BLaER1 treated with 17β-estradiol and CSF1 and Interleukin-3, amounts not matched to agents 10 nM and 100 nM (cell line): ENCODE measurements around the gene TMEM74B.
A peak's percentile ranks its signal among the peaks of the same experiment; 100 is the strongest.

Source experiments
- H3K27ac ChIP-seq, 11 experiments: shearing (Covaris generic); formaldehyde crosslinking; 2 replicates each; pipeline ENCODE4 v1.8.1; 2022
- H3K27me3 ChIP-seq, 11 experiments: shearing (Covaris generic); formaldehyde crosslinking; 2 replicates each; pipeline ENCODE4 v1.8.1; 2022
- H3K36me3 ChIP-seq, 11 experiments: shearing (Covaris generic); formaldehyde crosslinking; 2 replicates each; pipeline ENCODE4 v1.8.1; 2022
- H3K4me1 ChIP-seq, 10 experiments: shearing (Covaris generic); formaldehyde crosslinking; 2 replicates each; pipeline ENCODE4 v1.8.1; 2022
- H3K4me2 ChIP-seq, 11 experiments: shearing (Covaris generic); formaldehyde crosslinking; 2 replicates each; pipeline ENCODE4 v1.8.1; 2022
- H3K4me3 ChIP-seq, 10 experiments: shearing (Covaris generic); formaldehyde crosslinking; 2 replicates each; pipeline ENCODE4 v1.8.1; 2022
- H3K9ac ChIP-seq, 11 experiments: shearing (Covaris generic); formaldehyde crosslinking; 2 replicates each; pipeline ENCODE4 v1.8.1; 2022
- H3K9me3 ChIP-seq, 11 experiments: shearing (Covaris generic); formaldehyde crosslinking; replicated peaks in 1 of 11; 2 replicates each; pipeline ENCODE4 v1.8.1; 2022
- H4K20me1 ChIP-seq, 11 experiments: shearing (Covaris generic); formaldehyde crosslinking; 2 replicates each; pipeline ENCODE4 v1.8.1; 2022
- Cebpa-rat ChIP-seq, 11 experiments: shearing (Covaris generic); IDR thresholded peaks; 2 replicates each; pipeline ENCODE4 v1.8.1; 2022

TMEM74B gene

DNA sequence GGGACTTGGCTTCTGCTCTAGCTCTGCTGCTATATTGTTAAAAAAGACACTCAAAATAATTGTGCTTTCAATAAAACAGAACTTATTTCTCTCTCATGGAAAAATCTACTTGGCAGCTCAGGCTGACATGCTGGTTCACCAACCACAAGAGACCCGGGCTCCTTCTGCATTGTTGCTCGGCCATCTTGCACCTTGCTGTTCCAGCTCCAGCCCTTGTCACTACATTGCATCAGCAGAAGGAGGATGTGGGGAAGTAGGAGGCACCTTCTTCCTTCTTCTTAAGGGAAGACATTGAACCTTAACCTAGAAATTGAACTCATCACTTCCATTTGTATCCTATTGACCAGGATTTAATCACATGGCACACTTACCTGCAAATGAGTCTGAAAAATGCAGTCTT, 11.9 kb upstream of the TMEM74B start:
- Histone ChIP-seq H3K4me3 (no peak overlapping the region), H3K36me3 (no peaks in the 10 kb centered on the region), H3K9me3 (no peaks in the 10 kb centered on the region; a peak in 1 of 22 replicates), H3K27ac (no peak overlapping the region), H4K20me1 (no peaks in the 10 kb centered on the region), H3K27me3 (no peaks in the 10 kb centered on the region), H3K4me1 (no peaks in the 10 kb centered on the region), H3K4me2 (no peak overlapping the region), H3K9ac (no peak overlapping the region)
- TF ChIP-seq Cebpa-rat (IDR thresholded peaks at IDR 0.05) = no peak

DNA sequence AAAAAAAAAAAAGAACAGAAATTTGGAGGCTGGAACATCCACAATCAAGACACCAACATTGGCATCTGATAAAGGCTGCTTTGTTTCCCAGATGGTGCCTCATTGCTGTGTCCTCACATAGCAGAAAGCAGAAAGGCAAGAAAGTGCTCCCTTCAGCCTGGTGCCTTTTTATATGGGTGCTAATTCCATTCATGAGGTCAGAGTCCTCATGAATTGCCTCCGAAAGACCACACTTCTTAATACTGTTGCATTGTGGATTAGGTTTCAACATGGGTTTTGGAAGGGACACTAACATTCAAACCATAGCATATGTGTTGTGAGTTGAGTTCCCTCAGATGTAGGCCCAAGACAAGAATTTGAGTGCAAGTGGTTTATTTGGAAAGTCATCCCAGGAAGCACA, 10.4 kb upstream of the TMEM74B start:
- H3K4me2 ChIP-seq = no peak overlapping the region
- peaks cover 0 to 2% (median 0%) of the 10 kb centered on the region in 10 experiments; a peak in 1 of 20 replicates for H3K4me1 ChIP-seq
- H3K36me3 ChIP-seq = no peaks in the 10 kb centered on the region
- H3K9me3 ChIP-seq = no peaks in the 10 kb centered on the region; a peak in 1 of 22 replicates
- H3K4me3 ChIP-seq = no peak overlapping the region
- H3K9ac ChIP-seq = no peak overlapping the region
- no peak overlapping the region for H3K27ac ChIP-seq
- H4K20me1 ChIP-seq = no peaks in the 10 kb centered on the region; a peak in 1 of 22 replicates
- no peak for TF ChIP-seq Cebpa-rat (IDR thresholded peaks at IDR 0.05)
- H3K27me3 ChIP-seq = no peaks in the 10 kb centered on the region

DNA sequence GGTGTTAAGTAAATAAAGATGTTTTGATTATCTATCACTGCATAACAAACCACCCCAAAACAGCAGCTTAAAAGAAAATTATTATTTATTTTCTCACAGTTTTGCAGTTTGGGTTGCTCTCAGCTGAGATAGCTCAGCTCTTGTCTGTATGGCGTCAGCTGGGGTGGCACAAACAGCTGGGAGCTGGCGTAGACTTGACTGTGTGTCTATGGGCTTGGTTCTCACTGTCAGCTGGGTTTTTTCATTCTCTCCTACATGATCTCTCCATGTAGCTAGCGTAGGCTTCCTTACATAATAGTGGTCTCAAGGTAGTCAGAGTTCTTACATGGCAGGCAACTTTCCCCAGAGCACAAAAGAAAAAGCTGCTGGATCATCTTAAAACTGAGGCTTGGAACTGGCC, 6.5 kb upstream of the TMEM74B start:
- peaks cover 0 to 7% (median 0%) of the 10 kb centered on the region in 11 experiments; a peak in 2 of 22 replicates for H4K20me1 ChIP-seq
- H3K4me2 ChIP-seq = no peak overlapping the region
- H3K27ac ChIP-seq = no peak overlapping the region
- H3K4me1 ChIP-seq = peaks cover 0 to 9% (median 0%) of the 10 kb centered on the region in 10 experiments; a peak in 3 of 20 replicates
- H3K27me3 ChIP-seq = peaks cover 3 to 12% (median 7%) of the 10 kb centered on the region in 11 experiments; a peak in 21 of 22 replicates
- TF ChIP-seq Cebpa-rat (IDR thresholded peaks at IDR 0.05) = no peak
- H3K36me3 ChIP-seq = no peaks in the 10 kb centered on the region
- no peak overlapping the region for H3K4me3 ChIP-seq
- no peaks in the 10 kb centered on the region; a peak in 1 of 22 replicates for H3K9me3 ChIP-seq
- no peak overlapping the region for H3K9ac ChIP-seq

- Histone ChIP-seq H3K4me1 (peaks cover 0 to 9% (median 0%) of the 10 kb centered on the region in 10 experiments; a peak in 3 of 20 replicates), H3K4me3 (no peak overlapping the region), H3K4me2 (no peak overlapping the region), H3K27me3 (peaks cover 7 to 16% (median 12%) of the 10 kb centered on the region in 11 experiments), H3K9ac (no peak overlapping the region), H3K27ac (no peak overlapping the region), H3K36me3 (no peaks in the 10 kb centered on the region), H4K20me1 (peaks cover 0 to 7% (median 0%) of the 10 kb centered on the region in 11 experiments; a peak in 2 of 22 replicates), H3K9me3 (no peaks in the 10 kb centered on the region)
- TF ChIP-seq Cebpa-rat (IDR thresholded peaks at IDR 0.05) = no peak
These were observed 6.1 kb upstream of the TMEM74B start for GRCh38 chr20:1190847-1191246.

GRCh38 chr20:1189827-1190226, 5.0 kb upstream of the TMEM74B start:
- Histone ChIP-seq H3K27me3 (peaks cover 15 to 25% (median 20%) of the 10 kb centered on the region in 11 experiments), H3K27ac (no peak overlapping the region), H3K4me2 (0 out of 22 replicates have a peak overlapping the region, but pooled peaks of 2 of the 11 experiments have one; percentile 16 to 18), H3K4me3 (no peak overlapping the region), H3K9me3 (no peaks in the 10 kb centered on the region), H3K36me3 (no peaks in the 10 kb centered on the region), H3K9ac (no peak overlapping the region), H3K4me1 (peaks cover 0 to 9% (median 0%) of the 10 kb centered on the region in 10 experiments; a peak in 4 of 20 replicates), H4K20me1 (peaks cover 0 to 10% (median 0%) of the 10 kb centered on the region in 11 experiments; a peak in 5 of 22 replicates)
- TF ChIP-seq Cebpa-rat (IDR thresholded peaks at IDR 0.05) = no peak

GRCh38 chr20:1188347-1188746, 3.6 kb upstream of the TMEM74B start:
- Histone ChIP-seq H3K36me3 (no peaks in the 10 kb centered on the region), H3K9me3 (no peaks in the 10 kb centered on the region), H3K4me2 (no peak overlapping the region), H4K20me1 (peaks cover 0 to 25% (median 0%) of the 10 kb centered on the region in 11 experiments; a peak in 9 of 22 replicates), H3K9ac (no peak overlapping the region), H3K27ac (no peak overlapping the region), H3K4me3 (no peak overlapping the region), H3K27me3 (peaks cover 30 to 40% (median 35%) of the 10 kb centered on the region in 11 experiments), H3K4me1 (peaks cover 0 to 10% (median 0%) of the 10 kb centered on the region in 10 experiments; a peak in 4 of 20 replicates)
- TF ChIP-seq Cebpa-rat (IDR thresholded peaks at IDR 0.05) = no peak

- Histone ChIP-seq H4K20me1 (peaks cover 0 to 25% (median 0%) of the 10 kb centered on the region in 11 experiments; a peak in 9 of 22 replicates), H3K4me3 (no peak overlapping the region), H3K9ac (no peak overlapping the region), H3K9me3 (no peaks in the 10 kb centered on the region), H3K4me2 (no peak overlapping the region), H3K27ac (no peak overlapping the region), H3K4me1 (peaks cover 0 to 12% (median 0%) of the 10 kb centered on the region in 10 experiments; a peak in 6 of 20 replicates), H3K36me3 (no peaks in the 10 kb centered on the region), H3K27me3 (peaks cover 37 to 46% (median 41%) of the 10 kb centered on the region in 11 experiments)
- no peak for TF ChIP-seq Cebpa-rat (IDR thresholded peaks at IDR 0.05)
These were observed 2.9 kb upstream of the TMEM74B start for GRCh38 chr20:1187605-1188171.

GRCh38 chr20:1186367-1186991, 1.7 kb upstream of the TMEM74B start:
- H3K4me1 ChIP-seq = peaks cover 0 to 20% (median 2%) of the 10 kb centered on the region in 10 experiments; a peak in 9 of 20 replicates
- peaks cover 38 to 52% (median 44%) of the 10 kb centered on the region in 11 experiments for H3K27me3 ChIP-seq
- no peak overlapping the region for H3K9ac ChIP-seq
- H3K36me3 ChIP-seq = no peaks in the 10 kb centered on the region
- H3K4me3 ChIP-seq = no peak overlapping the region
- H4K20me1 ChIP-seq = peaks cover 0 to 37% (median 0%) of the 10 kb centered on the region in 11 experiments; a peak in 9 of 22 replicates
- no peaks in the 10 kb centered on the region for H3K9me3 ChIP-seq
- H3K4me2 ChIP-seq = peak overlapping the region in 1 of 11 experiments; percentile 15; a peak in 1 of 22 replicates
- H3K27ac ChIP-seq = no peak overlapping the region
- TF ChIP-seq Cebpa-rat (IDR thresholded peaks at IDR 0.05) = no peak

DNA sequence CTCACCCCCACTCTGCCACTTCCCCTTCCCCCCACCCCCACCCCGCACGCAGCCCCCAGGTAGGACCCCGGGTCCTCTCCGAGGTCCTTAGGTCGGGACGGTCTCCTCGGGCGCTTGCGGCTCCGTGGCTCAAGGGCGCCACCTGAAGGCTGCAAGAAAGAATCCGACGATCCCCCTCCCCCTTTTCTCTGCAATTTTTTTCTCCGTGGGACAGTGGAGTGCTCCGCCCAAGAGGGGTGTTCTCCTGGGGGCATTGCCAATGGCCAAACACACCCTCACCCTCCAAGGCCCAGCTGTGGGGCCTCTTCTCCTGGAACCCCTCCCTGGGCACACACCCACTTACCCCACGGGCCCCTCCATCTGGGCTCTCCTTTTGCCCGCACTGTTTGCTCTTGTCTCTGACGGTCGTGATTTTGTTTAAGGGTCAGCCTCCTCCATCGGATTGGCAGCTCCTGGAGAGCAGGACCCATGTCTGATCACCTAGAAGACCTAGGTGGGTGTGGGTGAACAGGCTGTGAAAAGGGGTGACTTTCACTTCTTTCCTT, 1.1 kb upstream of the TMEM74B start:
- Histone ChIP-seq H3K36me3 (no peaks in the 10 kb centered on the region; a peak in 1 of 22 replicates), H3K27ac (no peak overlapping the region), H3K4me2 (peak overlapping the region in 6 of 11 experiments; percentile 23 to 66 (median 39); a peak in 9 of 22 replicates), H3K4me1 (peaks cover 0 to 20% (median 2%) of the 10 kb centered on the region in 10 experiments; a peak in 9 of 20 replicates), H3K27me3 (peaks cover 38 to 52% (median 44%) of the 10 kb centered on the region in 11 experiments), H3K9ac (no peak overlapping the region), H3K9me3 (no peaks in the 10 kb centered on the region), H4K20me1 (peaks cover 0 to 42% (median 0%) of the 10 kb centered on the region in 11 experiments; a peak in 9 of 22 replicates), H3K4me3 (peak overlapping the region in 3 of 10 experiments; percentile 45 to 63 (median 50); a peak in 3 of 20 replicates)
- no peak for TF ChIP-seq Cebpa-rat (IDR thresholded peaks at IDR 0.05)
